HG02981 (cell line): Measurements from ENCODE around the gene DEPDC1.
"Not testable (repeated sequence)": the region's sequence is repeated elsewhere in the genome, so short reads cannot be mapped to it uniquely, and the experiment has no call there.

Source experiments
- ATAC-seq: cut with Tn5 transposase; IDR thresholded peaks from one replicate; pipeline ENCODE4 v1.9.1; 2021; ENCODE audit warnings: mild to moderate bottlenecking, moderate library complexity; ENCODE audit not compliant: unreplicated experiment

The DEPDC1 gene

DNA sequence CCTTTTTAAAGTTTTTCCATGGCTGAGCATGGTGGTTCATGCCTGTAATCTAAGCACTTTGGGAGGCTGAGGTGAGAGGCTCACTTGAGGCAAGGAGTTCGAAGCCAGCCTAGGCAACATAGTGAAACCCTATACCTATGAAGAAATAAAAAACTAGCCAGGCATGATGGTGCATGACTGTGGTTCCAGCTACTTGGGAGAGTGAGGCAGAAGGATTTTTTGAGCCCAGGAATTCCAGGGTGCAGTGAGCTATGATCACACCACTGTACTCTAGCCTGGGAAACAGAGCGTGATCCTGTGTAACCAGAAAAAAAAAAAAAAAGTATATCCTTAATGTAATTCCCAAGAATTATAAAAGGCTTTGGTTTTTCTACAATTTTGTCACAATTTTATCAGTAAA lies 17.4 kb downstream of the DEPDC1 start:
- no peak for ATAC-seq

DNA sequence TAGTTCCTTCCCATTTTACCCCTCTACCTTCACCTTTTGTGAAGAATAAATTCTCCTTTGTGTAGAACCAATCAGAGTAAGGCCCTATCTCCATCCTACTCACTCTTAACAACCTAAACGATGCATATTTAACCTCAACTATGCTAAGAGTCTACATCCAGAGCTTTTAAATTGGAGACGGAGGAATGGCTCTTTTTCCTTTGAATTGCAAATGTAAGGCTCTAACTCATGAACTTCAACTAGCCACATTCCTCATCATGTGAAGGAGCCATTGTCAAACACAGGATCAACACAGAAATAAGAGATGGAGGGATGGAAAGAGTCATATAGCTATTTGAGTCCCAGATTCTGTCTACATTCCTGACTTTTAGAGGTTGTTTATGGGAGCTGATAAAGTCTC lies 18.2 kb downstream of the DEPDC1 start:
- ATAC-seq = no peak

DNA sequence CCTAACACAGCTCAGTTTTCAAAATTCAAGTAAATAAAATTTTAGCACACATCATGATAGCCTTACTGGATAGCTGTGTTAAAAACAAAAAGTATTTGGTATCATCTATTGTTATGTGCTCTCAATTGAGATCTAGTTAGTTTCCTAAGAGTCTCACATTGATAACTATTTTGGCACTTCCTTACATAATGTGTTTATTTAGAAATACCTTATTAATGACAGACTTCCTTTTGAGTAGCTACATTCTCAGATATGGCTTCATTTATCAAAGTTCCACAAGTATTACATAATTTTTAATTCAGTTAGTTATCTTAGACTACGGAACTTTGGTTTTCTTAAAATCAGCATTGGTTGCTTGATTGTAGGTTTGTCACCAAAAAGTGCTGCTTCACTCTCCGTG lies 20.3 kb downstream of the DEPDC1 start:
- ATAC-seq = not testable (repeated sequence)

DNA sequence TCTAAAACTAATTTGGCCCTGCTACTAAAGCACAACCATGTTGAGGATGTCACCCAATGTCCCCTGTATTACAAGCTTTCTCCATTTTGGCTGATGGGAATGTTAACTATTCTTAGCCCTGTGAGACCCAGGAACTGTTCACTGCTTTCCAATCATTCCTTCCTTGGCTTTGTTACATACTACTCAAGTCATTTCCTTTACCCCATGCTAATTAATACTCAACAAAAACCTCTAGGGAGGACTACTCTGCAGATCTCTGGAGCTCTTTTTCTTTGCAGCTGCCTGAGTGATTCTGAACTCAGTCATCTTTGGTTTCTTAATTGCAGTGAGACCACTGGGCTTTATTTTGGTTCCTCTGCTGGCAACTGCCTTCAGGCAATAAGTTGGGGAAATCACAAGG lies 23.8 kb downstream of the DEPDC1 start:
- ATAC-seq = no peak

DNA sequence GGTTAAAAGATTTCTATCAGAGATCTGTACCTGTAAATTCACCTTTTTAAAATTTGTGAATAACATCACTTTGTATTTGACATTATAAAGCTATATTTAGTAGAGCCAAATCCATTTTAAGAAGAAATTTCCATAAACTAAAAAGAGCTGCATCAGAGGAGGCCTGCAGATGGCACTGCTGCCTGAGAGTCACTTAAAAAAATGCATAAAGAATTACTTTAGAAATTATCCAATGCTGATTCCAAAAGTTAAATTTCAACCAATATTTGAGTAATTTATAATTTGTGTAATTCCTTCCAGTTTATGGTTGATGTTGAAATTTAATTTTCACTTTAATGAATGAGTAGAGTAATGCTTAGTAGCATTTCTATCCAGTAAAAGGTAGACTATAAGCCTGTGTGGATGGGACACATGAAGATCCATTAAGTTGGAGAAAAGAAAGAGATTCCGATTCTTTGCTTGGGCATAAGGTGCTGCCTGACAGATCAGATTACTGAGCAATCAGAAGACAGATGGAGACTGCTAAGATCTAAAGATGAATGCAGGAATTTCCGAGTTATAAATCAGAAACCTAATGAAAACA lies 26.4 kb downstream of the DEPDC1 start:
- no peak for ATAC-seq

DNA sequence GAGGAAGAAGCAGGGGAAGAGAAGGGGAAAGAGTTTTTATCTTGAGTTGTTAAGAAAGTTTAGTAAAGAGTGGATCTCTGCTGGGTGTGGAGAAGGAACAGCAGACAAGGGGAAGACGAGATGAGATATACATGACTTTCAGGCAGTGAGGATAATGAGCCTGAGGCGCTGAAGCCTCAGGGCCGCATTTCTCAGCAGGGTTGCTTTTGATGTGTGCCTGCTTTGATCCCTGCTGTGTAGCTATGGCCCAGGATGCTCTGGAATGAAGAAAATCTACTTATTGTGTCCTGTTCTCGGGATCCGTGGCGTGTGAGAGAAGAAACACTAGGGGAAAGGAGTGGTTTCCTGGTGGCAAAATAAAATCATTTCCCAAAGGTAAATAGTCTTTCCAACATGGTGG lies 32.0 kb downstream of the DEPDC1 start:
- ATAC-seq = no peak

DNA sequence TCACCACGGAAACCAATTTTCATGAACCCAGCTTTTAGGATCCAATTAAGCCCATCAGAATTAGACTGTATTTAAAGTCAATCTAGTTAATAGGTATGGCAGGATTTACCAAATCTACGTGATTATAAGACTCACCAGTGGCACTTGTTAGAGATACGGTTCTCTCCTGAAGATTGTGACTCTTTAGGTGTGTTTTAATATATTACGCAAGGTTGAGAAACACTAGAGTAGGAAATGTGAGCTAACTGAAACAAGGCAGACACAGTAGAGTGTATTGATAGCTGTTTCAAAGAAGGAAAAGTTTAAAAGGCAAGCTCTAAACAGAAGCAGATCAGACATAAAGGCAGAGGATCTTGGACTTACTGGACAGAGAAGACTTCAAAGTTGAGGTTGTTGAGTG lies 35.9 kb downstream of the DEPDC1 start:
- no peak for ATAC-seq

DNA sequence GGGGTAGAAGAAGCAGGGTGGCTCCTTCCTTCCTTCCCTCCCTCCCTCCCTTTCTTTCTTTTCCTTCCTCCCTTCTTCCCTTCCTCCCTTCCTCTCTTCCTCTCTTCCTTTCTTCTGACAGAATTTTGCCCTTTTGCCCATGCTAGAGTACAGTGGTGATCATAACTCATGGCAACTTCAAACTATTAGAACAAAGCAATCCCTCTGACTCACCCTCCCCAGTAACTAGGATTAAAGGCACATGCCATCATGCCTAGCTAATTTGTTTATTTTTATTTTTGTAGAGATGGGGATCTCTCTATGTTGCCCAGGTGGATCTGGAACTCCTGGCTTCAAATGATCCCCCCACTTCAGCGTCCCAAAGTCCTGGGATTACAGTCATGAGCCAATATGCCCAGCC lies 37.1 kb downstream of the DEPDC1 start:
- ATAC-seq = no peak

DNA sequence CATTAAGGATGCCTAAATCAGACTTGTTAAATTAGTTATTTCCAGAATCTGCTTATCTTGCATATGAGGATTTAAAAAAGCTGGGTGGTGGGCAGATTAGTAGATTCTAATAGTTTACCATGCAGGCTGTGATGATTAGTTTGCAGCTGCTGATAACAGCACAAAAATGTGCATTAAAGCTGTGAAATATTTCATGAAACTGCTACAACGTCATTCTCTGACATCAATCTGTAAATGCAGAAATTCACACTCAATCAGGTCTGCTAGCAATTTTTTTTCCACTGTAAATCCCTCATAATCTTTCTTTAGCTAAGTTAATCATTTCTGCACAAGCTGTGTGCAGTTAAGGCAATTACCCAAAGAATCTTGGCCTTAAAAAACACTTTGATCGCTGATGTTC lies 37.8 kb downstream of the DEPDC1 start:
- no peak for ATAC-seq

DNA sequence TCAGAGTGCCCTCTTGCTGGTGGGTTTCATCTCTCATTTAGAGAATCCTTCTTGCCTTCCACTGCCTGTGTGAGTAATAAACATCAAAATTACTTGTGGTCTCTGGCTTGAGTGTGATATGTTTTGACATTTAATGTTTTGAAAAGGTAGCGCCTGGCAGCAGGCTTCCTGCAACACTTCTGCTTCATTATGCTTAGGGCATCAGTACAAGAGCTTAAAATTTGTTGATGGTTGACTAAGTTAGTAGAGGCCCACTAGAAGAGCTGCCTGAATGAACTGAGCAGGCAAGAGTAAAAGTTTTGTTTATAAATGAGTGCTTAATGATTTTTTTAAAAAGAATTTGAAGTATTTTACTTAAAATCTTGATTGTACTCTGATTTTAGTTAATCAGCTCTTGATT lies 40.7 kb downstream of the DEPDC1 start:
- no peak for ATAC-seq

DNA sequence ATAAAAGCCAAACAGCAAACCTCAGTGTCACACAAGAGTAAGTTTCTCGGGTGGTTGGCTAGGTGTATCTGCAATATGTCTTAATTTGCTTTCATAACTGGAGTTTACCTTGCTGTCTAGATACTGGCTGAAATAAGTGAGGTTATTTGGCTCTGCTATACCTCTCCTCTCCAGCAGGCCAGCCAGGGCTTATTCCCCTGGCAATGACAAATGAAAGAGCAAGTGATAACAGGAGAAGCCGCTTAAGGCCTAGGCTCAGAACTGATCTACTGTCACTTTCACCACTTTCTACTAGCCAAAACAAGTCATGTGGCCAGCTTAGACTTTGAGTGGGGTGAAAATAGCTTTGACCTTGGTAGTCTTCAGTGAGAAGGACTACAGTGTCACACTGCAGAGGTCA lies 42.3 kb downstream of the DEPDC1 start:
- ATAC-seq = peak; percentile 68

DNA sequence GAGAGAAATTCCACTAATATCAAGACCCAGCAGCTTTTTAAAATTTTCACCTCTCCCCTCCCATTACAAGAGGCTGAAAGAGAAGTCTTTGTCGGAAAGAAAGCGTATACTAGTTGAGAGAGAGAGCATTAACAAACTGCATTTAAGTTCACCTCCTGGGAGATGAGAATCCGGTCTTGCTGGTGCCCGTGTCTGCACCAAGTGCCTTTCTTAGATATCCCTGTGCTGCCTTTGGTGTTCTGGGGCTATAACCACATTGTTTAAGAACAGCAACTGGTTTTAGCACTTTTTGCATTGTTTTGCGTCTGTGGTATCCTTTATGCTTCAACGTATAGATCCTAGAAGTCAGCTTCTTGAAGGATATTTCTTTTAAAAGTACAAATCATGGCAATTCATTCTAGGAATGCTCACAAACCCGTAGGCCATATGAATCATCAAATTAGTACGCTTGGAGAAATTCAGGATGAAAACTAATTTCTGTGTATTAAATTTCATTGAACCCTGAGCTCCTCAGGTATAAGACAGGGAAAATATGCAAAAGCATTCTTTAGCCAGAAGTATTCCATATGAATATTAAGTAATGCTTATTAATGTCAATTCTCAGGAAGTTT lies 43.7 kb downstream of the DEPDC1 start:
- no peak for ATAC-seq

DNA sequence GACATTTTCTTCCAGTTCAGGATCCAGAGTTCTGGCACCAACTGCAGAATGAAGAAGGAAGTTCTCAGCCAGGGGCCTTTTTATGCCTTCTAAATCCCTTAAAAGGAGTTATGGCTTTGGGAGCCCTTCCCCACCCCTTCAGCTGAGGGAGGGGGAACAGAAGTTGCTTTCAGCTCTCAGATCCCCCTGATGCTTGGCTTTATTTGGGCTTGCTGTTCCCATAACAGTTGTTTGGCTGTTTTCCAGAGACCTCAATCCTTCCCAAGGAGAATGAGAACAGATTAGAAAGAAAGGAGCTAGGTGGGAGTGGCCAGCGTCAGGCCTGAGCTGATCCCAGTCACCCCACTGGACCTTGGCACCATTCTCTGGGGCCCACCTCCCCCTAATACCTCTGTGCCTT lies 47.0 kb downstream of the DEPDC1 start, which contains the start of gene RPE65:
TSS of gene RPE65 (minus strand) at position 54 of the 400 bp plus-strand sequence. CDS start at position 5, 49 bp downstream.
- ATAC-seq = no peak

DNA sequence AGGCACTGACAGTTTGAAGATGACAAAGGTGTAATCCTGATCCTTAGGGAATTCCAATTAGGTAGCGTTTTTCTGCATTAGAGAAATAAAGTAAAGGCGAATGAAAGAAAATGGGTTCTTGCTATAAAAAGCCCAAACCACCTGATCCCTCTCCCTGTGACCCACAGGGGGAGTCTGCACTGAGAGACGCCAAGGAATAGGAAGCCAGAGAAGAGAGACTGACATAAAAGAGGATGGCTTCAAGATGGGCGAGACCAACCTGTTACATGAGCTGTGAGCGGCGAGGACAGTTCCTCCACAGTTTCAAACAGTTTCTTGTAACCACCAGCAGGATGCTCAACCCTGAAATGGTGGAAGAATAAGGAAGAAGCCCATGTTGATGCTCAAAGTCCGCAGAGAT lies 48.5 kb downstream of the DEPDC1 start:
- no peak for ATAC-seq

DNA sequence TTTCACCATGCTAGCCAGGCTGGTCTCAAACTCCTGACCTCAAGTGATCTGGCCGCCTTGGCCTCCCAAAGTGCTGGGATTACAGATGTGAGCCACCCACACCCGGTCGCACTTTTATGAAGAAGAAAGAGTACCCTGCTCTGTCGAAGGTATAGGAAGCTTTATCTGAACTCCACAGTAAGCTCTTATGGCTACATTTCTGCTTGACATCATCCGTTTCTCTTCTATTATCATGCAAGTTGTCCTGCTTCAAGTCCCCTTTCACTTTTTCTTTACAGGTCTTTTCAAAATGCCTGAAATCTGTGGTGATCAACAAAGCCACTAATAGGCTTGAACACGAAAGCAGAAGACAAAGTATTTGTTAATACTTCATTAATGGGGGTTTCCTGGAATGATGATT lies 51.2 kb downstream of the DEPDC1 start:
- ATAC-seq = no peak

DNA sequence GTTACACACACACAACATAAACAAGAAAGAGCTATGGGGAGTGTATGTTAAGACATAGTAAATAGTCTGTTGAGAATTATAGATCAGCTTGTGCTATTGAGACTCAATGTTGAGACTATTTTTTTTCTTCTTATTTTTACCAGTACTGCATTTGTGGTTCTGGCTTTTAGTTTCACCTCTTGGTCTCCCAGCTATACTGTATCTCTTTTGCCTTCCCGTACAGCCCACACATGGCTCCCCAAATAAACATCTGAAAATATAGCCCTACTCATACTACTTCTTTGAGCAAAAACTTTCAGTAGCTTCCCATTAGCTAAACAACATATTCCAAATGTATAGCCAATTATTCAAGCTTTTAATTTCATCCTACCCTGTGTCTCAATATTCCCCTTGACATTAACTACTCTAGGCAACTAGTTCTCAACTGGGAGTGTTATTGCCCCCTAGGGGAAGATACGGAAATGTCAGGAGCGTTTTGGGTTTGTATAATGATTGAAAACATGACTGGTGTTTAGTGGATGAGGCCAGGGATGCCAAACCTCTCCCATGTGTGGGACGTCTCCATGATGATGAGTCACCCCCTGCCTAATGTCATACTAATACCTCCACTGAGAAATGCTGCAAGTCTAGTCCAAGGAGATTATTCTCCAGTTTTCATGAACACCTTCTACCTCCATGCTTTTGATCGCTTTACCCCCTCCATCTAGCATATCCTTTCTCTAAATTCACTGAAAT lies 53.9 kb downstream of the DEPDC1 start:
- ATAC-seq = peak; percentile 88

DNA sequence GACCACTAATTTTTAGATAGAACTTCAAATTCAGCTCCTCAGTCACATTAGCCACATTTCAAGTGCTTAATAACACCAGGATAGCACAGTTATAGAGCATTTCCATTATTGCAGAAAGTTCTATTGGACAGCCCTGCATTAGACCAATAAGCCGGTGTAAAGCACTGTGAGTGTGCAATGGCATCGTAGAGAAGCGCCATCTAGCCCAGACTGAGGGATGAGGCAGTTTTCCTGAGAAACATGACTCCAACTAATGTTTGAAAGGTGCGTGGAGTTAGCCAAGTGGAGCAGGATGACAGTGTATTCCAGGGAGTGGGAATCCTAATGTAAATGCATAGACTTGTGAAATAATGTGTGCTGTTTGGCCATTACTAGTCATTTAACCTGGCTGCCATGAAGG lies 54.9 kb downstream of the DEPDC1 start:
- no peak for ATAC-seq

DNA sequence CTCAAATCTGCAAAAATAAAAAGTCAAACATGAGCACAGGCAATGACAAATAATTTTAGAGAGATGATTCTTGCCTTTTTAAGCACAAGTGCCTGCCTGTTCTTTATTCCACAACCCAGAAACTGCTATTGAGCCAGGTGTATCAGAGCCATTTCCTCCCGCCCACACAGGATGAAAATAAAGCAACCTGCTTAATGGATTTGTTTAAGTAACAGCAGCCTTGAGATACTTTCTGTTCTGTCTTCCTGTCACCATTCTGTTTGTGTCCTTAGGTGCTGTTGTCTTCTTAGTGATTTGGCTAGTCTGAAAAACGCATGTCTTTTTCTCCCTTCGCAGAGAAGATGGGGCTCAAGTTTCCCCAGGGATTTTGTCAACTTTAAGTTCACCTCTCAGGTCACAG lies 58.6 kb downstream of the DEPDC1 start:
- ATAC-seq = no peak

DNA sequence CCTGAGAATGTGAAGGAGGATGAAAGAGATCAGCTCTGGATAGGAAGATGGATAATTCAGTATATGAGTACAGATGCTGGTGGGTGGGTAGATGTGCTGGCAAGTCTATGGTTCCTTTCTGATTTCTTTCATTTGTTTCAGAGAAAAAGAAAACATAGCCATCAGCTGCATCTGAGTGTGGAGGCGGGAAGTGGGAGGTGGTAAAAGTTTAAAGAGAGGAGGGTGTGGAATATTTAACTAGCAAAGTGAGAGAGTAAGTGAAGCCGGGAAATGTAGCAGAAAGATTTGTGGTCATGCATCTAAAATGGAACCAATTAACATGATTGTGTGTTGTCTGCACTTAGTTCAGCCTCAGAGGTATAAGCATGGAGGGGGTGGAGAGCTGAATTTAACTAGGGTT lies 63.5 kb downstream of the DEPDC1 start:
- no peak for ATAC-seq

DNA sequence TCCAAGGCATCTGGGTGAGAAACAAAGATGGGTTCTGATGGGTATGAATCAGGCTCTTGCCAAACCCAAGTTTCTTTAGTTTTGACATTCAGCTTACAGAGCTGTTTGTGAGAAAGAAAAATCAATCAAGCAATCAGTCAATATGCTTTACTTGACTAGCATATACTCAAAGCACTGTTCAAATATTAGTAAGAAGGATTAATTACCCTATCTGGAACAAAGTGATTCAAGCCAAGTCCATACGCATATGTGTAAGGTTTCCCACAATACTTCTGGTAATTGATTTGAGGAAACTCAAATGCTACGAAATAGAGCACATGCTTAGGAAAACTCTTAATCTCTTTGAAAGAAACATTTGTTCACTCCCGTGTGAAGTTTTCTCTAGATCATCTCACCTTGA lies 65.8 kb downstream of the DEPDC1 start:
- ATAC-seq = no peak

DNA sequence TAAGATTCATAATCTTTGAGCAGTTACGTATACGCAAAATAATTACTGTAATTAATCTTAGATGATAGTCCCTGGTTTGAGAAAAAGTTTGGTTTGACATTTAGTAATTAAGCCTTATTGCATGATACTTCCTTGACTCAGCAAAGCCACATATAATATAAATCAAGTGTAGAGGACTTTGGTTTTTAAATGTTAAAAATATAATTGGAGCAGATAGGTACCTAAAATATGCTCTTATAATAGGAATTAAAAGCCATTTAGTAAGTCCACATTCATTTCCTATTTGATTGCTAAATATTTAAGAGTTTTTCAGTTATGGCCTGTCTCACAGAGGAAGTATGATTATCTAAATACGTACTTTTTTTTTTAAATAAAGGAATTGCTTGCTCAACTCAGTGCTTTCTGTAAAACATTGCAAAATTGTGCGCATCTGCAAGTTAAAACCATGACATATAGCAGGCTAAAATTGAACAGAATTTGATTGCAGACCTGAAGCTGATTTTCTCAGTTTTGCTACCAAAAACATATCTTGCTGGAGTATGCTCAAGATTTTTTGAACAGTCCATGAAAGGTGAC lies 67.6 kb downstream of the DEPDC1 start:
- no peak for ATAC-seq

DNA sequence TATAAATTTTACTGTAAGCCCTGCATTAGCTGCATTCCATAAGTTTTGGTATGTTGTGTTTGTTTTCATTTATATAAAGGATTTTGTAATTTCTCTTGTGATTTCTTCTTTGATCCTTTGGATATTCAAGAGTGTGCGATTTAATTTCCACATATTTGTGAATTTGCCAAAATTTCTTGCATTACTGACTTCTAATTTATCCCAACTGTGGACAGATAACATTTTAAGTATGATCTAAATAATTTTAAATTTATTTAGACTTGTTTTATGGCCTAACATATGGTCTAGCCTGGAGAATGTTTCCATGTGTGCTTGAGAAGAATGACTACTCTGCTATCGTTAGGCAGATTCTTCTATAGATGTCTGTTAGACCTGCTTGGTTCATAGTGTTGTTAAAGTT lies 70.3 kb downstream of the DEPDC1 start:
- ATAC-seq = no peak
